IMR-90 (cell line): ENCODE measurements around the gene PAF1.

Source experiments
- BHLHE40 ChIP-seq: fragments of 150-350 bp; IDR thresholded peaks from 2 replicates; pipeline ENCODE4 v1.6.1; 2016; ENCODE audit warnings: mild to moderate bottlenecking, low read depth, low read length
- CEBPB ChIP-seq: IDR thresholded peaks from 2 replicates; pipeline ENCODE4 v1.6.1; 2012; ENCODE audit warnings: low read depth, low read length, improper control_type of control experiment
- CHD1 ChIP-seq: IDR thresholded peaks from 2 replicates; pipeline ENCODE4 v1.6.1; 2012; ENCODE audit warnings: low read depth, low read length, improper control_type of control experiment
- FOS ChIP-seq: fragments of 150-350 bp; IDR thresholded peaks from 2 replicates; pipeline ENCODE4 v1.6.1; 2016; ENCODE audit warnings: low read depth, low read length
- MXI1 ChIP-seq: IDR thresholded peaks from 2 replicates; pipeline ENCODE4 v1.6.1; 2012; ENCODE audit warnings: low read depth, mild to moderate bottlenecking, low read length, moderate library complexity, borderline replicate concordance
- POLR2A ChIP-seq: IDR thresholded peaks from 2 replicates; pipeline ENCODE4 v1.6.1; 2012; ENCODE audit warnings: mild to moderate bottlenecking, low read depth, low read length
- RCOR1 ChIP-seq: IDR thresholded peaks from 2 replicates; pipeline ENCODE4 v1.6.1; 2012; ENCODE audit warnings: mild to moderate bottlenecking, low read length, improper control_type of control experiment; ENCODE audit not compliant: insufficient replicate concordance
- RFX5 ChIP-seq: IDR thresholded peaks from 2 replicates; pipeline ENCODE4 v1.8.0; 2012; ENCODE audit warnings: low read depth, mild to moderate bottlenecking, low read length, moderate library complexity
- TF ChIP-seq, protein P1 (sequence below): fragments of 150-350 bp; IDR thresholded peaks from 2 replicates; pipeline ENCODE4 v1.6.1; 2017; ENCODE audit warnings: mild to moderate bottlenecking, antibody characterized with exemption, low read length, low read depth
- TF ChIP-seq, protein P2 (sequence below): conservative IDR thresholded peaks from 2 replicates; pipeline ENCODE4 v1.5.1; 2012; ENCODE audit warnings: mild to moderate bottlenecking, low read depth, low read length, improper control_type of control experiment

- TF ChIP-seq, protein P1, sequence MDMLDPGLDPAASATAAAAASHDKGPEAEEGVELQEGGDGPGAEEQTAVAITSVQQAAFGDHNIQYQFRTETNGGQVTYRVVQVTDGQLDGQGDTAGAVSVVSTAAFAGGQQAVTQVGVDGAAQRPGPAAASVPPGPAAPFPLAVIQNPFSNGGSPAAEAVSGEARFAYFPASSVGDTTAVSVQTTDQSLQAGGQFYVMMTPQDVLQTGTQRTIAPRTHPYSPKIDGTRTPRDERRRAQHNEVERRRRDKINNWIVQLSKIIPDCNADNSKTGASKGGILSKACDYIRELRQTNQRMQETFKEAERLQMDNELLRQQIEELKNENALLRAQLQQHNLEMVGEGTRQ, result no peak
- TF ChIP-seq BHLHE40, result no peak
- TF ChIP-seq FOS, result no peak
- TF ChIP-seq, protein P2, sequence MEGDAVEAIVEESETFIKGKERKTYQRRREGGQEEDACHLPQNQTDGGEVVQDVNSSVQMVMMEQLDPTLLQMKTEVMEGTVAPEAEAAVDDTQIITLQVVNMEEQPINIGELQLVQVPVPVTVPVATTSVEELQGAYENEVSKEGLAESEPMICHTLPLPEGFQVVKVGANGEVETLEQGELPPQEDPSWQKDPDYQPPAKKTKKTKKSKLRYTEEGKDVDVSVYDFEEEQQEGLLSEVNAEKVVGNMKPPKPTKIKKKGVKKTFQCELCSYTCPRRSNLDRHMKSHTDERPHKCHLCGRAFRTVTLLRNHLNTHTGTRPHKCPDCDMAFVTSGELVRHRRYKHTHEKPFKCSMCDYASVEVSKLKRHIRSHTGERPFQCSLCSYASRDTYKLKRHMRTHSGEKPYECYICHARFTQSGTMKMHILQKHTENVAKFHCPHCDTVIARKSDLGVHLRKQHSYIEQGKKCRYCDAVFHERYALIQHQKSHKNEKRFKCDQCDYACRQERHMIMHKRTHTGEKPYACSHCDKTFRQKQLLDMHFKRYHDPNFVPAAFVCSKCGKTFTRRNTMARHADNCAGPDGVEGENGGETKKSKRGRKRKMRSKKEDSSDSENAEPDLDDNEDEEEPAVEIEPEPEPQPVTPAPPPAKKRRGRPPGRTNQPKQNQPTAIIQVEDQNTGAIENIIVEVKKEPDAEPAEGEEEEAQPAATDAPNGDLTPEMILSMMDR, result no peak; the same call in 1 of the 2 replicates
- no peak; the same call in 1 of the 2 replicates for TF ChIP-seq POLR2A
- TF ChIP-seq RFX5, result no peak
- no peak for TF ChIP-seq MXI1
- TF ChIP-seq RCOR1, result no peak
- TF ChIP-seq CEBPB, result no peak
- no peak for TF ChIP-seq CHD1
Measured at GRCh38 chr19:39401070-39401548, 10.2 kb upstream of the PAF1 start.
